ENCODE results near the gene IQCE.

Gene IQCE

DNA sequence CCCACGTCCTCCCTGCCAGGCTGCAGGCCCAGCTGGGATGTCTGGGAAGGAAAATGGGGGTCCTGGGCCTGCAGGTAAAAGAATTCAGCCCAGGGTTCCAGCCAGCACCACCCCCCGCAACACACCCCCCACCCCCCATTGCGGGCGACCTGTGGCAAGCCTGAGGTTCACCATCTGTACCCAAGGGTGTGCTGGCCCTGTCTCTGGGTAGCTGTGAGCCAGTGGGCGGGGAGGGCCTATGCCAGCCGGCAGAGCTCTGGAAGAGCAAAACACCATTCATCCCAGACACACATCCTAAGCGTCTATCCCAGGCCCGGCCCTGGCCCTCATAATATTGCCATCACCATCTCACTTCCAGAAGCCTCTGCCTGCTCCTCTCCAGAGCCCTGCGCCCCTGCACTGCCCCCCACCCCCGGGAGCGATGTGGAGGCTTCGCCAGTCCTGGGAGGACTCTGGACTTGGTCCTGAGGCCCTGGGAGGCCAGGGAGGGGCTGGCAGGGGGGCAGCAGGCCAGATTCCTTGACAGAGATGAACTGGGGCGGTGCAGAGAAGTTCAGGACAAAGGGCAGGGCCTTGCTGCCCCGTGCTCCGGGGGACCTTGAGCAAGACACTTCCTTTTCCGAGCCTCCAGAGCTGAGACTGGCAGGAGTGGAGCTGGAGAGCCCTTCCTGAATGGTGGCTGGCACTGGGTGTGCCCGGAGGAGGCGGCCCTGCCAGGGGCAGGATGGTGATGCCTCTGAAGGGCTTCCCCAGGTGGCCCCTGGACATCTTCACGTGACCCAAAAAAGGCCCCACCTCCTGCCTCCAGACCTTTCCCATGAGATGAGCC is 64.3 kb downstream of the IQCE start:
- Histone ChIP-seq H3K36me3 (ENCODE audit: control insufficient read depth in 2 of 2, insufficient read depth in 2 of 2, low read length in 2 of 2) (no peaks in the 10 kb centered on the region), H3K27me3 (ENCODE audit: control insufficient read depth in 1 of 2, insufficient read depth in 2 of 2, low read length in 2 of 2) (no peaks in the 10 kb centered on the region), H3K27ac (ENCODE audit: low read length) (no peak overlapping the region), H3K4me1 (ENCODE audit: control insufficient read depth, insufficient read depth, low read length) (peaks cover 39% of the 10 kb centered on the region), H3K4me3 (ENCODE audit: low read length in 2 of 2) (no peak overlapping the region), H3K9me3 (ENCODE audit: control insufficient read depth in 2 of 2, low read length in 2 of 2) (no peaks in the 10 kb centered on the region), H3K9ac (ENCODE audit: low read length in 2 of 2) (no peak overlapping the region)

DNA sequence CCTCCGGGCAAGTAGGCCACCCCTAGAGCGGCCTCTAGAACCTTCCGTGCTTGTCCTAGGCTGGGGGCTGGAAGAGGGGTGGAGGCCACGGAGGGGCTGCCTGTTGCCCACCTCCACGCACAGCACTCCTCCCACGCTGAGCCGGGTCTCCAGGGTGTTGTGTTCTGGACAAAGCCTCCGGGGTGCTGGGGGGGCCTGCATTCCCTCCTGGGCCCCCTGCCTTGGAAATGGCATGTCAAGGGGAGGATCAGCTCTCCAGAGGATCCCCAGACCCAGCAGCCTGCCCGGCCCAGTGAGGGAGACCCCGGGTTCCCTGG is 64.9 kb downstream of the IQCE start:
- H3K27me3 ChIP-seq (ENCODE audit: control insufficient read depth in 1 of 2, insufficient read depth in 2 of 2, low read length in 2 of 2), result no peaks in the 10 kb centered on the region
- peaks cover 37% of the 10 kb centered on the region for H3K4me1 ChIP-seq (ENCODE audit: control insufficient read depth, insufficient read depth, low read length)
- H3K27ac ChIP-seq (ENCODE audit: low read length), result no peak overlapping the region
- no peaks in the 10 kb centered on the region for H3K9me3 ChIP-seq (ENCODE audit: control insufficient read depth in 2 of 2, low read length in 2 of 2)
- H3K4me3 ChIP-seq (ENCODE audit: low read length in 2 of 2), result no peak overlapping the region
- H3K9ac ChIP-seq (ENCODE audit: low read length in 2 of 2), result no peak overlapping the region
- no peaks in the 10 kb centered on the region for H3K36me3 ChIP-seq (ENCODE audit: control insufficient read depth in 2 of 2, insufficient read depth in 2 of 2, low read length in 2 of 2)

DNA sequence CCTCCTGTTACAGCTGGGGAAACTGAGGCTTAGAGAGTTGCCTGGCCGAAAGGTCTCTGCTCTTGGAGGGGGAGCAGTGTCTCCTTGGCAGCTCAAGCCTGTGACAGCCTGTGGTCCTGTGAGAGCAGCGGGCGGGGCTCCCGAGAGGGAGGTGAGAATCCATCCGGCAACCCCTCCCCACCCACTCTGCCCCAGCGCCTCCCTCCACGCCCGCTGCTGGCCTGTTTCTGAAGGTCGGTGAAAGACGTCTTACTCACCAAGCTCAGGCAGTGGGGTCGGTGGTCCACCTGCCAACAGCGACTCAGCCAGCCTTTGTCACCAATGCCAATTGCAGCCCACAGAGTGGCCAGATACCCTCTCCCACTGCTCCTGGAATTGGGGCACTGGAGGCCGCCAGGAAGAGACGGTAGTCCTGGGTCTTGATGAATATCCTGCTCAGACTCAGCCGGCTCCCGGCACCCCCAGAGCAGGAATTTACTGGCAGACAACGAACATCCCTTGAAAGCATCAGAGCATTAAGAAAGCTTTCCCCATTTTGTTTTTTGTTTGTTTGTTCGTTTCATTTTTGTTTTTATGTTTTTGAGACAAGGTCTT is 65.6 kb downstream of the IQCE start:
- Histone ChIP-seq H3K9ac (ENCODE audit: low read length in 2 of 2) (no peak overlapping the region), H3K4me3 (ENCODE audit: low read length in 2 of 2) (no peak overlapping the region), H3K9me3 (ENCODE audit: control insufficient read depth in 2 of 2, low read length in 2 of 2) (no peaks in the 10 kb centered on the region), H3K27me3 (ENCODE audit: control insufficient read depth in 1 of 2, insufficient read depth in 2 of 2, low read length in 2 of 2) (no peaks in the 10 kb centered on the region), H3K36me3 (ENCODE audit: control insufficient read depth in 2 of 2, insufficient read depth in 2 of 2, low read length in 2 of 2) (no peaks in the 10 kb centered on the region), H3K27ac (ENCODE audit: low read length) (no peak overlapping the region), H3K4me1 (ENCODE audit: control insufficient read depth, insufficient read depth, low read length) (peaks cover 37% of the 10 kb centered on the region)

DNA sequence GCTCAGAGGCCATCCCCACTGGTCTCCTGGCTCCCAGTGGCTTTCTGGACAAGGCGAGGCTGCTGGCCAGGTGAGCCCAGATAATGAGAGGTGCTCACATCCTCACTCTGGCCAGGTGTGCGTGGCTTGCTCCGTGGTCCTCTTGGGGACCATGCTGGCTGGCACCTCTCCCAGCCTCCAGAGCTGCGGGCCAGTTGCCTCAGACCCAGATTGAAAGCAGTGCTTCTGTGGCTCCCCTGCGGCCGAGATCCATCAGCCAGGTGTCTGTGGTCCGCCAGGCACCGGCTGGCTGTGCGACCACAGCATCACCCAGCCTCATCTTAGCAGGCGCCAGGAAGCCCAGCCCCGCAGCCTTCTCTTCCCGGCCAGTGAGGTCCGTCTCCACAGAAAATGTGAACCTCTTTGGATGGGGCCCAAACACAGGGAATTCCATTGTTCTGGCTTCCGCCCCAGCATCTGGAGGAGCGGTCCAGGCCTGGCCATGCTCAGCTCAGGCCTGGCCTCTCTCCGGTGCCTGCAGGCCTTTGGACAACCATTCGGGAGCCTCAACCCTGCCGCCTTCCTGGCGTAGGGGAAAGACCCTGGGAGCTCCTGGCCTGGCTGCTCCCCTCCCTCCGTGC is 67.8 kb downstream of the IQCE start:
- Histone ChIP-seq H3K27me3 (ENCODE audit: control insufficient read depth in 1 of 2, insufficient read depth in 2 of 2, low read length in 2 of 2) (no peaks in the 10 kb centered on the region), H3K36me3 (ENCODE audit: control insufficient read depth in 2 of 2, insufficient read depth in 2 of 2, low read length in 2 of 2) (no peaks in the 10 kb centered on the region), H3K9me3 (ENCODE audit: control insufficient read depth in 2 of 2, low read length in 2 of 2) (no peaks in the 10 kb centered on the region), H3K4me1 (ENCODE audit: control insufficient read depth, insufficient read depth, low read length) (peaks cover 39% of the 10 kb centered on the region), H3K4me3 (ENCODE audit: low read length in 2 of 2) (peak overlapping the region in 1 of 2 donors; percentile 8), H3K9ac (ENCODE audit: low read length in 2 of 2) (peak overlapping the region; percentile 40 to 58), H3K27ac (ENCODE audit: low read length) (peak overlapping the region; percentile 46)

DNA sequence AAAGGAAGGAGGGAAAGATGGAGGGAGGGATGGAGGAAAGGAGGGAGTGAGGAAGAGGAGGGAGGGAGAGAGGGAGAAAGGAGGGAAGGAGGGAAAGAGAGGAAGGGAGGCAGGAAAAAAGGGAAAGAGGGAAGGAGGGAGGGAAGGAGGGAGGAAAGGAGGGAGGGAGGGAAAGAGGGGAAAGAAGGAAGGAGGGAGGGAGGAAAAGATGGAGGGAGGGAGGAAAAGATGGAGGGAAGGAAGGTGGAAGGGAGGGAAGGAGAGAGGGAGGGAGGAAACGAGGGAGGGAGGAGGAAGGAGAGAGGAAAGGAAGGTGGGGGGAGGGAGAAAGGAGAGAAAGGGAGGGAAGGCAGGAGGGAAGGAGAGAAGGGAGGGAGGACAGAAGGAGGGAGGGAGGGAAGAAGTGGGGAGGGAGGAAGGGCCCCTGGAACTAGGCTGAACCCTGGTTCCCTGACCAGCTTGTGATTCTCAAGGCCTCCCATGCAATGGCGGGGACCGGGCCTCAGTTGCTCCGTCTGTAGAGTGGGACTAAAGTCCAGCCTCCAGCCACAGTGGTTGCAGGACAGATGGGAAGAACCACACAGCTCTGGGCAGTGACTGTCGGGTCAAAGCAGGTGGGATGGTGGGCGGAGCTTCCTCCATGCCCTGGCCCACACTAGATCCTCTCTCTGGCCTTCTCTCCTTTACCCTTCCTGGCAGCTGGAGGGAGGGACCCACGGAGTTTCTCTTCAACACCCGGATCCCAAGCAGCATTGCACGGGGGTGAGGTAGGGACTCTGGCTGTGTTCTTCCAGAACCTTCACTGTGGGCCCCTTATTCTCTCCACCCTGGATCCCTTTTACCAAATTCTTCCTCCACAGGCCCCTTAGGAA is 68.7 kb downstream of the IQCE start:
- peak overlapping the region; percentile 40 to 58 for H3K9ac ChIP-seq (ENCODE audit: low read length in 2 of 2)
- H3K36me3 ChIP-seq (ENCODE audit: control insufficient read depth in 2 of 2, insufficient read depth in 2 of 2, low read length in 2 of 2), result no peaks in the 10 kb centered on the region
- H3K9me3 ChIP-seq (ENCODE audit: control insufficient read depth in 2 of 2, low read length in 2 of 2), result no peaks in the 10 kb centered on the region
- H3K4me3 ChIP-seq (ENCODE audit: low read length in 2 of 2), result no peak overlapping the region
- peak overlapping the region; percentile 46 for H3K27ac ChIP-seq (ENCODE audit: low read length)
- peaks cover 37% of the 10 kb centered on the region for H3K4me1 ChIP-seq (ENCODE audit: control insufficient read depth, insufficient read depth, low read length)
- no peaks in the 10 kb centered on the region for H3K27me3 ChIP-seq (ENCODE audit: control insufficient read depth in 1 of 2, insufficient read depth in 2 of 2, low read length in 2 of 2)

DNA sequence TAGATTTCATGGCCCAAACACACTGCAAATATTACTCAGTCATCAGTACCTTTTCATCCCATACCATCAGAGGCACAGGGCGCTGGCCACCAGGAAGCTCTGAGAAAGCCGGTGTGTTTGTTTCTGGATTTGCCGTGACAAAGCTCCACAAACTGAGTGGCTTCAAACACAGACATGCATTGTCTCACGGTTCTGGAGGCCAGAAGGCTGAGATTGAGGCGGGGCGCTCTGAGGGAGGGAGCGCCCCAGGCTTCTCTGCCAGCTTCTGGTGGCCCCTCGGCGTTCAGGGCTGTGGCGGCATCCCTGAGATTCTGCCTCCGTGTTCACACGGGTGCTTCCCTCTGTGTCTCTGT is 69.3 kb downstream of the IQCE start:
- Histone ChIP-seq H3K27ac (ENCODE audit: low read length) (no peak overlapping the region), H3K4me3 (ENCODE audit: low read length in 2 of 2) (no peak overlapping the region), H3K4me1 (ENCODE audit: control insufficient read depth, insufficient read depth, low read length) (peaks cover 37% of the 10 kb centered on the region), H3K9ac (ENCODE audit: low read length in 2 of 2) (no peak overlapping the region), H3K36me3 (ENCODE audit: control insufficient read depth in 2 of 2, insufficient read depth in 2 of 2, low read length in 2 of 2) (no peaks in the 10 kb centered on the region), H3K9me3 (ENCODE audit: control insufficient read depth in 2 of 2, low read length in 2 of 2) (no peaks in the 10 kb centered on the region), H3K27me3 (ENCODE audit: control insufficient read depth in 1 of 2, insufficient read depth in 2 of 2, low read length in 2 of 2) (no peaks in the 10 kb centered on the region)

DNA sequence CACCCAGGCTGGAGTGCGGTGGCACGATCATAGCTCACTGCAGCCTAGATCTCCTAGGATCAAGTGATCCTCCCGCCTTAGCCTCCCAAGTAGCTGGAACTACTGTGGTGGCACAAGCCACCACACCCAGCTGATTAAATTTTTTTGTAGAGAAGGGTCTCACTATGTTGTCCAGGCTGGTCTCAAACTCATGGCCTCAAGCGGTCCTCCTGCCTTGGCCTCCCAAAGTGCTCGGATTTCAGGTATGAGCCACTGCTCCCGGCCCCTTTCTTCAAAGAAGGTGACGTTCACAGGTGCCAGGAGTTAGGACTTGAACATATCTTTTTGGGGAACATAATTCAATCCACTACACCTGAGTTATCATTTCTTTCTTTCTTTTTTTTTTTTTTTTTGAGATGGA is 70.1 kb downstream of the IQCE start:
- no peak overlapping the region for H3K4me3 ChIP-seq (ENCODE audit: low read length in 2 of 2)
- H3K9me3 ChIP-seq (ENCODE audit: control insufficient read depth in 2 of 2, low read length in 2 of 2), result no peaks in the 10 kb centered on the region
- no peak overlapping the region for H3K27ac ChIP-seq (ENCODE audit: low read length)
- no peak overlapping the region for H3K9ac ChIP-seq (ENCODE audit: low read length in 2 of 2)
- H3K36me3 ChIP-seq (ENCODE audit: control insufficient read depth in 2 of 2, insufficient read depth in 2 of 2, low read length in 2 of 2), result no peaks in the 10 kb centered on the region
- H3K4me1 ChIP-seq (ENCODE audit: control insufficient read depth, insufficient read depth, low read length), result peaks cover 44% of the 10 kb centered on the region
- H3K27me3 ChIP-seq (ENCODE audit: control insufficient read depth in 1 of 2, insufficient read depth in 2 of 2, low read length in 2 of 2), result no peaks in the 10 kb centered on the region

DNA sequence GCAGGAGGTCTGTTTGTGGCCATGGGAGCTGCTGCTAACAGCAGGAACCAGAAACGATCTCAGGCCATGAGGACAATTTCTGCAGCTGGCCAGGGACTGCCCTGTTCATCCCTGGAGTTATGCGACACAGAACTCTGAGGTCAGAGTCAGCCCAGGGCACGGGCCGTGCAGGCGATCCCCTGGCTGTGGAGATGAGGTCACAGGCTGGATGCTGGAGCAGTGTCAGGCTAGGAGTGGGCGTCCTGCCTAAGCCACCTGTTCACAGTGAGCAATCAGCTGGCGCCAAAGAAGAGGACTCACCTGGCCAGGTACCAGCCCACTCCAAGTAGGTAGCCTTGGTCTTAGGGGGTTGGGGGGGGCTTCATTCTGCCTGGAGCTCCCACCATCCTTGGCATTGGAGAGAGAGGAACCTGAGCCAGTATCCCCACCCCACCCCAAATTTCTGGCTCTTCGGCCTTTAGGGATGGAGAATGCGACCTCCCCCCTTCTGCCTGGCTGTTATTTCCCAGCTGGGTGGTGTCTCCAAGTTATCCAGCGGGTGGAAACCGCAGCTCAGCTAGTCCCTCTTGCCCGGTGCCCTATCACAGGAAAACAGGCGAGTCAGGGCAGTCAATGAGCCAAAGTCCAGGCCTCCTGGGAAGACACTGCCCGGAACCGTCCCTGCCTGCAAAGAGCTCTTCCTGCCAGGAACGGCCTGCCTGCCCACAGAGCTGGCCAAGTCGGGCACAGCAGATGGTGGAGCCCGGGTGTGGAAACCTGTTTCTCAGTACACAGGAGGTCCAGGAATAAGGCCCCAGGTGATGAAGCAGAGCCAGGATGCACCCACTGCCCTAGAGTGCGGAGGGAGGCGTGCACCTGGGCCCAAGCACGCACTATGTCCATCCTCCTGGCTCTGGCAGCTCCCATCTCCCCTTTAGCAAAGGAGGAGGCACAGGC is 71.2 kb downstream of the IQCE start:
- no peak overlapping the region for H3K4me3 ChIP-seq (ENCODE audit: low read length in 2 of 2)
- peak overlapping the region in 1 of 2 donors; percentile 5 for H3K9ac ChIP-seq (ENCODE audit: low read length in 2 of 2)

DNA sequence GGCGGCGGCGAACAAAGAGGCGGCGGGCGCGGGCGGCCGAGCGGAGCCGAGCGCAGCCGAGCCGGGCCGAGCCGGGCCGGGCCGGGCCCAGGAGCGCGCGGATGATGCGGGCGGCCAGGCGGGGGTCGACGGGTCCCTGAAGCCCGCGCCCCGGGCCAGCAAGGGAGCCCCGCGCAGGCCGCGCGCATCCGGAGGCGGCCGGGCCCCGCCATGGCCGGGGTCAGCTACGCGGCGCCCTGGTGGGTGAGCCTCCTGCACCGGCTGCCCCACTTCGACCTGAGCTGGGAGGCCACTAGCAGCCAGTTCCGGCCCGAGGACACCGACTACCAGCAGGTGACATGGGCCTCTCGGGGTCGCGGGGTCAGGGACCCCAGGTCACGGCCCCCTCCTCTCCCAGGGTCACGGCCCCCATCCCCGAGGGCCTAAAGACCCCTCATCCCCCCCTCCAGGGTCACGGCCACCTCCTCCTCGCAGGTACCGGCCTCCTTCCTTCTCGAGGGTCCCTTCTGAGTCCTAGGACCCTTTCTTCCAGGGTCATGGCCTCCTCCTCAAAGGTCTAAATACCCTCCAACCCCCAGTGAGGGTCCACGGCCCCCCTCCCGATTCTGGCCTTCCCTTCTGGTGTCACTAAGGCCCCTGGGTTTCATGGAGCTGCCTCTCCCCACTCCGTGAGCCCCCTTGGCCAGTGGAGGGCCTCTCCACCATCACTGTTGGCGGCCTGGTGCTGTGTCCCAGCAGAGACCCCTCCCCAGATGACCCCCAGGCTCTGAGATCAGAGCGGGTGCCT is 73.4 kb downstream of the IQCE start, which contains the start of gene TTYH3:
TTYH3 (plus strand) TSS at position 41 of the 787 bp plus-strand sequence; CDS start at position 211, 170 bp downstream.
- Histone ChIP-seq H3K9me3 (ENCODE audit: control insufficient read depth in 2 of 2, low read length in 2 of 2) (no peaks in the 10 kb centered on the region), H3K27ac (ENCODE audit: low read length) (peak within 1 kb of the TSS; percentile 67), H3K36me3 (ENCODE audit: control insufficient read depth in 2 of 2, insufficient read depth in 2 of 2, low read length in 2 of 2) (no peaks in the 10 kb centered on the region), H3K9ac (ENCODE audit: low read length in 2 of 2) (peak within 1 kb of the TSS; percentile 82 to 90), H3K27me3 (ENCODE audit: control insufficient read depth in 1 of 2, insufficient read depth in 2 of 2, low read length in 2 of 2) (no peaks in the 10 kb centered on the region), H3K4me1 (ENCODE audit: control insufficient read depth, insufficient read depth, low read length) (peaks cover 61% of the 10 kb centered on the region), H3K4me3 (ENCODE audit: low read length in 2 of 2) (peak within 1 kb of the TSS; percentile 62 to 87)

More for the DNA sequence above, 71.2 kb downstream of the IQCE start:
- peaks cover 53% of the 10 kb centered on the region for H3K4me1 ChIP-seq (ENCODE audit: control insufficient read depth, insufficient read depth, low read length)
- no peaks in the 10 kb centered on the region for H3K27me3 ChIP-seq (ENCODE audit: control insufficient read depth in 1 of 2, insufficient read depth in 2 of 2, low read length in 2 of 2)
- H3K27ac ChIP-seq (ENCODE audit: low read length), result no peak overlapping the region
- H3K36me3 ChIP-seq (ENCODE audit: control insufficient read depth in 2 of 2, insufficient read depth in 2 of 2, low read length in 2 of 2), result no peaks in the 10 kb centered on the region
- no peaks in the 10 kb centered on the region for H3K9me3 ChIP-seq (ENCODE audit: control insufficient read depth in 2 of 2, low read length in 2 of 2)
